GM23338 (cell line): ENCODE data around the gene VGLL2. TPM values are rescaled to one million over a fixed set of nuclear protein-coding genes. Genes with fewer than 3 reads are reported as not detected.

Experiments
- ATAC-seq: fragments of 200-7000 bp; cut with Tn5 transposase; 3 replicates; pipeline ENCODE4 v1.9.1; 2020
- DNase-seq: peaks from one replicate; pipeline ENCODE4 v3.0.0-alpha.2; 2015; ENCODE audit warnings: low spot score
- H2AFZ ChIP-seq: fragments of 200-600 bp; sonication (generic); 2 replicates; pipeline ENCODE4 v1.8.0; 2016; ENCODE audit warnings: antibody characterized with exemption, mild to moderate bottlenecking, moderate library complexity
- H3F3A ChIP-seq: fragments of 200-600 bp; sonication (generic); replicated peaks from 2 replicates; pipeline ENCODE4 v1.8.0; 2017; ENCODE audit warnings: antibody characterized with exemption, mixed run types, low read depth
- H3K27ac ChIP-seq: fragments of 200-600 bp; sonication (generic); 2 replicates; pipeline ENCODE4 v1.6.1; 2016; ENCODE audit warnings: low read depth
- H3K27me3 ChIP-seq: fragments of 200-600 bp; sonication (generic); 2 replicates; pipeline ENCODE4 v1.8.0; 2016; ENCODE audit warnings: mild to moderate bottlenecking, mixed run types, moderate library complexity; ENCODE audit not compliant: insufficient read depth
- H3K36me3 ChIP-seq: fragments of 200-600 bp; sonication (generic); 2 replicates; pipeline ENCODE4 v1.8.0; 2016; ENCODE audit warnings: mild to moderate bottlenecking; ENCODE audit not compliant: insufficient read depth
- H3K4me1 ChIP-seq: fragments of 200-600 bp; sonication (generic); 2 replicates; pipeline ENCODE4 v1.8.0; 2016; ENCODE audit warnings: mild to moderate bottlenecking, moderate library complexity; ENCODE audit not compliant: insufficient read depth
- H3K4me2 ChIP-seq: fragments of 200-600 bp; sonication (generic); 2 replicates; pipeline ENCODE4 v1.7.1; 2017; ENCODE audit warnings: mixed run types
- H3K4me3 ChIP-seq: fragments of 200-600 bp; sonication (generic); 2 replicates; pipeline ENCODE4 v1.6.1; 2016; ENCODE audit warnings: mixed run types
- H3K79me2 ChIP-seq: fragments of 200-600 bp; sonication (generic); replicated peaks from 2 replicates; pipeline ENCODE4 v1.8.0; 2017; ENCODE audit warnings: mild to moderate bottlenecking; ENCODE audit not compliant: insufficient read depth
- H3K9me2 ChIP-seq: fragments of 200-600 bp; sonication (generic); 2 replicates; pipeline ENCODE4 v1.8.0; 2017; ENCODE audit not compliant: insufficient read depth
- H4K20me1 ChIP-seq: fragments of 200-600 bp; sonication (generic); replicated peaks from 2 replicates; pipeline ENCODE4 v1.8.0; 2017; ENCODE audit warnings: mild to moderate bottlenecking; ENCODE audit not compliant: insufficient read depth
- H3K27ac Mint-ChIP-seq: 2 replicates; pipeline ENCODE4 v1.8.0; 2020; ENCODE audit warnings: inconsistent platforms, mild to moderate bottlenecking, moderate library complexity, mixed read lengths
- H3K27me3 Mint-ChIP-seq: 3 replicates; pipeline ENCODE4 v1.8.0; 2022; ENCODE audit warnings: low read depth, mild to moderate bottlenecking, moderate library complexity, mixed read lengths, inconsistent platforms; ENCODE audit not compliant: insufficient read depth, poor library complexity
- H3K36me3 Mint-ChIP-seq: 3 replicates; pipeline ENCODE4 v1.8.0; 2021; ENCODE audit warnings: low read depth, mild to moderate bottlenecking, inconsistent platforms, moderate library complexity, mixed read lengths
- H3K4me1 Mint-ChIP-seq: 3 replicates; pipeline ENCODE4 v1.8.0; 2020; ENCODE audit warnings: mild to moderate bottlenecking, inconsistent platforms, mixed read lengths
- H3K4me3 Mint-ChIP-seq: 3 replicates; pipeline ENCODE4 v1.8.0; 2021; ENCODE audit warnings: moderate library complexity, mild to moderate bottlenecking, inconsistent platforms, mixed read lengths
- H3K9me3 Mint-ChIP-seq: 3 replicates; pipeline ENCODE4 v1.8.0; 2020; ENCODE audit warnings: moderate library complexity, mild to moderate bottlenecking, inconsistent platforms, mixed read lengths
- EZH2 ChIP-seq: fragments of 200-600 bp; sonication (generic); IDR thresholded peaks from one replicate; pipeline ENCODE4 v1.8.0; 2017; ENCODE audit warnings: antibody characterized with exemption, mild to moderate bottlenecking, low read depth; ENCODE audit not compliant: unreplicated experiment
- EZH2phosphoT487 ChIP-seq: fragments of 200-600 bp; sonication (generic); IDR thresholded peaks from one replicate; pipeline ENCODE4 v1.8.1; 2018; ENCODE audit warnings: antibody characterized with exemption; ENCODE audit not compliant: unreplicated experiment
- POLR2AphosphoS5 ChIP-seq: IDR thresholded peaks from 2 replicates; pipeline ENCODE4 v1.6.1; 2016; ENCODE audit warnings: antibody characterized with exemption, low read depth
- STAT1 ChIP-seq: IDR thresholded peaks from one replicate; pipeline ENCODE4 v1.6.1; 2016; ENCODE audit warnings: antibody characterized with exemption; ENCODE audit not compliant: unreplicated experiment
- ZNF114 ChIP-seq: fragments of 250-450 bp; sonication (Bioruptor Pico); IDR thresholded peaks from 2 replicates; pipeline ENCODE4 v1.5.0; 2020; ENCODE audit warnings: mild to moderate bottlenecking, moderate library complexity
- ZNF331 ChIP-seq: fragments of 250-450 bp; sonication (Bioruptor Pico); IDR thresholded peaks from 2 replicates; pipeline ENCODE4 v1.5.0; 2020; ENCODE audit warnings: low read depth, mild to moderate bottlenecking, moderate library complexity
- ZNF462 ChIP-seq: fragments of 250-450 bp; sonication (Bioruptor Pico); IDR thresholded peaks from 2 replicates; pipeline ENCODE4 v1.5.0; 2020; ENCODE audit warnings: mild to moderate bottlenecking, moderate library complexity
- polyA plus RNA-seq: library from polyadenylated mRNA; unstranded; fragments of >200 nt; fragmentation: Nextera tagmentation; extraction: Ambion mirVana; gene quantifications from 2 replicates; pipeline ENCODE4 v1.2.1, GENCODE V29; 2016
- total RNA-seq: library from RNA; depleted of rRNA; stranded (reverse); fragments of >200 nt; shearing (Covaris generic); gene quantifications from 2 replicates; pipeline ENCODE4 v1.2.3, GENCODE V29; 2014

VGLL2 gene
- total and polyA plus RNA-seq, 2 experiments from 2014 or later, result not detected

- Mint-ChIP-seq H3K27me3 (peaks cover 30% of the 10 kb centered on the region), H3K9me3 (no peaks in the 10 kb centered on the region), H3K27ac (no peak overlapping the region), H3K4me1 (peaks cover 14% of the 10 kb centered on the region), H3K36me3 (no peaks in the 10 kb centered on the region), H3K4me3 (no peak overlapping the region)
- no peak for ATAC-seq
- H3K4me1 ChIP-seq, result peaks cover 15% of the 10 kb centered on the region
- H3K27ac ChIP-seq, result no peak overlapping the region
- H3K79me2 ChIP-seq, result no peaks in the 10 kb centered on the region
- H3K4me2 ChIP-seq, result no peak overlapping the region
- H3K9me2 ChIP-seq, result no peaks in the 10 kb centered on the region
- H3F3A ChIP-seq, result no peaks in the 10 kb centered on the region
- TF ChIP-seq ZNF114 (CRISPR knock-in tag) (no peak), ZNF331 (CRISPR knock-in tag) (no peak), EZH2phosphoT487 (no peak), ZNF462 (CRISPR knock-in tag) (no peak), EZH2 (no peak), STAT1 (no peak)
- peaks cover 5% of the 10 kb centered on the region; the same call in 1 of the 2 replicates for H4K20me1 ChIP-seq
- H3K4me3 ChIP-seq, result no peak overlapping the region
- no peak for DNase-seq
- no peaks in the 10 kb centered on the region for H3K36me3 ChIP-seq
- no peak overlapping the region for H2AFZ ChIP-seq
- peaks cover 52% of the 10 kb centered on the region for H3K27me3 ChIP-seq
These were observed 10.4 kb downstream of the VGLL2 start for GRCh38 chr6:117275711-117276110.

- no peak for ATAC-seq
- Histone ChIP-seq H3K9me2 (no peaks in the 10 kb centered on the region), H3K27me3 (peaks cover 41% of the 10 kb centered on the region), H4K20me1 (no peaks in the 10 kb centered on the region), H3K36me3 (no peaks in the 10 kb centered on the region), H3K27ac (no peak overlapping the region), H3K4me3 (no peak overlapping the region), H2AFZ (no peak overlapping the region), H3K79me2 (no peaks in the 10 kb centered on the region), H3K4me1 (peaks cover 6% of the 10 kb centered on the region; the same call in 1 of the 2 replicates), H3K4me2 (no peak overlapping the region), H3F3A (no peaks in the 10 kb centered on the region)
- Mint-ChIP-seq H3K36me3 (no peaks in the 10 kb centered on the region), H3K4me1 (peaks cover 9% of the 10 kb centered on the region), H3K27ac (no peak overlapping the region), H3K9me3 (no peaks in the 10 kb centered on the region), H3K4me3 (no peak overlapping the region), H3K27me3 (peaks cover 20% of the 10 kb centered on the region)
- no peak for DNase-seq
- no peak for TF ChIP-seq POLR2AphosphoS5
These were observed 11.5 kb downstream of the VGLL2 start for GRCh38 chr6:117276778-117277316.
